SJSA1 (cell line): ENCODE results near the gene HPSE2. TPM values are rescaled to one million over a fixed set of nuclear protein-coding genes. Genes with fewer than 3 reads are reported as not detected.

Experiments used
- DNase-seq, 2 experiments: peaks; one replicate each; pipeline ENCODE4 v3.0.0-alpha.2; 2015 to 2020; ENCODE audit warnings: low spot score in 2 of 2, low read depth in 1 of 2
- H3K27ac ChIP-seq: fragments of 250-450 bp; sonication (Bioruptor Pico); 2 replicates; pipeline ENCODE4 v1.5.1; 2020; ENCODE audit warnings: mild to moderate bottlenecking, moderate library complexity
- H3K27me3 ChIP-seq: fragments of 250-450 bp; sonication (Bioruptor Pico); replicated peaks from 2 replicates; pipeline ENCODE4 v1.5.1; 2020; ENCODE audit warnings: mild to moderate bottlenecking, moderate library complexity
- H3K36me3 ChIP-seq: fragments of 250-450 bp; sonication (Bioruptor Pico); 2 replicates; pipeline ENCODE4 v1.5.1; 2020; ENCODE audit warnings: mild to moderate bottlenecking
- H3K4me1 ChIP-seq: fragments of 250-450 bp; sonication (Bioruptor Pico); replicated peaks from 2 replicates; pipeline ENCODE4 v1.6.1; 2021; ENCODE audit warnings: mild to moderate bottlenecking
- H3K4me3 ChIP-seq: fragments of 250-450 bp; sonication (Bioruptor Pico); 2 replicates; pipeline ENCODE4 v1.5.1; 2020; ENCODE audit warnings: mild to moderate bottlenecking
- H3K9me3 ChIP-seq: fragments of 250-450 bp; sonication (Bioruptor Pico); replicated peaks from 2 replicates; pipeline ENCODE4 v1.5.1; 2020; ENCODE audit warnings: mild to moderate bottlenecking
- total RNA-seq: library from RNA; depleted of rRNA; stranded (reverse); fragments of >200 nt; shearing (Covaris generic); gene quantifications from 2 replicates; pipeline ENCODE4 v1.2.3, GENCODE V29; 2014

Gene HPSE2
- total RNA-seq, 1 experiment from 2014 or later = not detected

DNA sequence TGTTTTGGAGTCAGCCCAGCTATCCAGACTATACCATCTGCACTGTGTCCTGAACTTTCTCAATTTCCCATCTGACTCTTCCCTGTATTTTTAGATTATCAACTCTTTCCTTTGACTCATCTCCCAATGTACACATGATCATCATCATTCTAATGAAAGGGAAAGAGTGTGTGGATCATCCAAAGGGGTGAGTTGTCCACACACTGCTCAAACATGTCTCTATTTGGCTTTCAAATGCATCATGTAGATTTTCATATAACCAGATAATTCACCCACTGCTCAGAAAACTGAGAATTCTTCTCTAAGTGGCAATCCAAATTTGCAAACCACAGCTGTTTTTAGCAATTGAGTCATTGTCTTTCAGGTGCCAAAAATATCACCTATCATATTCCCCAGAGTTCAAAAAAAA, 598.7 kb downstream of the HPSE2 start:
- Histone ChIP-seq H3K9me3 (no peaks in the 10 kb centered on the region), H3K4me3 (no peak overlapping the region), H3K4me1 (no peaks in the 10 kb centered on the region), H3K27ac (no peak overlapping the region), H3K36me3 (no peaks in the 10 kb centered on the region), H3K27me3 (no peaks in the 10 kb centered on the region)
- no peak for DNase-seq

DNA sequence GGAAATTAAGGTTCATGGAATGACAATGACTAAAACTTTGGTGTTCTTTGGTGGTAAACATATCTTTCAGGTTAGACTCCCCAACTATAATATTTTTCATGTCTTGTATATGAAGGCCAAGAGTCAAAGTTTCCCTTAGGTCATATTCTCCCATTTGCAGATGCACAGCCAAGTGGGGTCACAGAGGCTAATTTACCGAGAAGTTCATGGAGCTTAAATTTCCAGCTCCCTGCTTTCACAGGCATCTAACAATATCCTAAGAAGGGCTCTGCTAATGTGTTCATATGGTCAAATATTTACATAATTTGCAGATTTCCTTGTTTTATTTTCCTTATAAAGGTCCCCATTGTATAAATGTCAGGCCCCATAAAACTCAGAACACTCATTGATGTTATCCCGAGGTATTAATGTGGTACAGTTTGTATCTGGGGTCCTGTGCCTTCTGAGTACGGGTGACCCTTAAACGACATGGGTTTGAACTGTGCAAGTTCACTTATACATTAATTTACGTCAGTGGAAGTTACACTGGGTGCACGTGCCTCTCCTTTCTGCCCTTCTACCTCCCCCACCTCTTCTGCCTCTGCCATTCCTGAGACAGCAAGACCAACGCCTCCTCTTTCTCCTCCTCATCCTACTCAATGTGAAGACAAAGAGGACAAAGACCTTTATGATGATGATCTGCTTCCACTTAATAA, 603.0 kb downstream of the HPSE2 start:
- Histone ChIP-seq H3K4me1 (no peaks in the 10 kb centered on the region), H3K9me3 (no peaks in the 10 kb centered on the region), H3K27me3 (no peaks in the 10 kb centered on the region), H3K4me3 (no peak overlapping the region), H3K27ac (no peak overlapping the region), H3K36me3 (no peaks in the 10 kb centered on the region)
- no peak for DNase-seq

DNA sequence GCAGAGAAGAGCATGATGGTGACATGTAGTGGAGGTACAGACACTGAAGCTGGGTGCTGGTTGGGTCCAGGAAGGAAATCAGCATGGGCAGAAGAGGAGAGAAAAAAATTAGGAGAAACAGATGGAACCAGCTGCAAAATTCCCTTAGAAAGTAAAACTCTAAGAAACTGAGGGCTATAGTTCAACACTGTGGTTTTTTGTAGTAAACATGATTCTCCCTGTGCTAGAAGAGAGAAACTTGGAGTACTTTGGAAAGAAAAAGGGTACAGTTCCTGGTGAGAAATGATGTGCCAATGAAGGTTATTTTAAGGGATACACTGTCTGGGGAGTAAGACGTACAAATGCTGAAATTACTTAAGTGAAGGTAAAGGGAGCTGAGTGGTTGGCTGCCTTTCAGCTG, 607.4 kb downstream of the HPSE2 start:
- Histone ChIP-seq H3K27ac (no peak overlapping the region), H3K27me3 (no peaks in the 10 kb centered on the region), H3K4me3 (no peak overlapping the region), H3K9me3 (no peaks in the 10 kb centered on the region), H3K4me1 (no peaks in the 10 kb centered on the region), H3K36me3 (no peaks in the 10 kb centered on the region)
- DNase-seq = no peak

DNA sequence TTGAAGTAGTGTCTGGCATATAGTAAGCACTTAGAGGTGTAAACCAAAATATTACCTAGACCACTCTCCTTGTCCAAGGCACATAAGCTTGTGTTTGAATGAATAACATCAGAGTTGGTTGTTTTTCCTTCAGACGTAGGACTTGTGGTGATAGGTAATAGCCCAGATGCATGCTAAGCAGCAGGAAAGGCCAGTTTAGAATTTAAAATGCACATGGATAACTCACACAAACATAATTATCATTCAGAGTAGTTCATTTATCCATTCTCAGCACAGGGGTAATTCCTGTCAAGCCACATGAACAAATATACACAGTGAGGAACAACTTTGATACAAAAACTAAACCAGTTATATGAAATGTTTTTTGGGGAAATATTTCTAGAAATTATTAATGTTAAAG, 607.9 kb downstream of the HPSE2 start:
- H3K27me3 ChIP-seq = no peaks in the 10 kb centered on the region
- H3K36me3 ChIP-seq = no peaks in the 10 kb centered on the region
- no peak overlapping the region for H3K27ac ChIP-seq
- no peaks in the 10 kb centered on the region for H3K4me1 ChIP-seq
- H3K4me3 ChIP-seq = no peak overlapping the region
- H3K9me3 ChIP-seq = no peaks in the 10 kb centered on the region
- DNase-seq = no peak

DNA sequence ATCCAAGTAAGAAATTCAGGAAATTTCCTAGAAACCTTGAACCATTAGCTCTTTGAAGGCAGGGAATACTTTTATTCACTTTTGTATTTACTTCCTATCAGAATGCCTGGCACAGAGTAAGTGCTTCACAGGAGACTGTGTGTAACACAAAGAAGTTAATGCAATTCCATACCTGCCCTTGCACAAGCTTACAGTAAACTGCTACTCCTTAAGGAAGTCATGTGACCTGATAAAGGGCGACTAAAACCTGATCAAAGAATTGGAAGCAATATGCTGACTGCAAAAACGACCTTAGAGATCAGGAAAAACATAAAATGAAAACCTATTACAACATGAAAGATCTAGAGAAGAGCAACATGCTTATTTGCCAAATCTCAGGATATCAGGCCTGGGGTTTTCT, 610.7 kb downstream of the HPSE2 start:
- no peak overlapping the region for H3K27ac ChIP-seq
- H3K4me3 ChIP-seq = no peak overlapping the region
- no peaks in the 10 kb centered on the region for H3K4me1 ChIP-seq
- H3K9me3 ChIP-seq = no peaks in the 10 kb centered on the region
- H3K36me3 ChIP-seq = no peaks in the 10 kb centered on the region
- no peaks in the 10 kb centered on the region for H3K27me3 ChIP-seq
- no peak for DNase-seq

DNA sequence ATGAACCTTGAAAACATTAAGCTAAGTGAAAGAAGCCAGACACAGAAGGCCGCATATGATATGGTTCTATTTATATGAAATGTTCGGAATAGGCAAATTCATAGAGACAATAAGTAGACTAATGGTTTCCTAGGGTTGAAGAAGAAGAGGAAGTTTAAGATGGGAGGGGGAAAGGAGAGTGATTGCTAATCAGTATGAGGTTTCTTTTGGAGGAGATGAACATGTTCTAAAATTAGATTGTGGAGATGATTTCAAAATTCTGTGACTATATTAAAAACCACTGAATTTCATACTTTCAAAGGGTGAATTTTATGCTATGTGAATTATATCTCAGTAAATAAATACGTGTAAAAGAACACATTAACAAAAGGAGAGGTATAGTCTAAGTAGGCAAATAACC, 612.5 kb downstream of the HPSE2 start:
- Histone ChIP-seq H3K36me3 (no peaks in the 10 kb centered on the region), H3K4me3 (no peak overlapping the region), H3K4me1 (no peaks in the 10 kb centered on the region), H3K27ac (no peak overlapping the region), H3K27me3 (no peaks in the 10 kb centered on the region), H3K9me3 (no peaks in the 10 kb centered on the region)
- no peak for DNase-seq

DNA sequence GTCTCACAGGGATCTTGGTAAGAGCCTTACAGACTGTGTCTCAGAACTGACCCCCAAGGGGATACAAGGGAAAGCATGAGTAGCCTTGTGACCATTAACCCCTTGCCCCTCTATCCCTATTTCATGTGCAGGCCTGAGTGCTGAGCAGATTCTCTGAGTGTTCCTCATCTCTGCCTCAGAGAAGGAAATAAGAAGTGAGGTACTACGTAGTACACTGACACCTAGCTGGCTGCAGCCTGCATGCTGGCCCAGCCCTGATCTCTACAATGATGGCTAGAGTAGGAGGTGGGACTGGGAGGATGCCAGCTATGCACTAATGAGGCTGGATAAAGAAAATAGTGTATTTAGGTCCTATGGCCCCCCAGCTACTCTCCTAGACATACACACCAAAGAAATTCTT, 614.0 kb downstream of the HPSE2 start:
- no peaks in the 10 kb centered on the region for H3K9me3 ChIP-seq
- H3K27me3 ChIP-seq = no peaks in the 10 kb centered on the region
- no peak for DNase-seq
- no peak overlapping the region for H3K27ac ChIP-seq
- H3K4me1 ChIP-seq = no peaks in the 10 kb centered on the region
- H3K36me3 ChIP-seq = no peaks in the 10 kb centered on the region
- no peak overlapping the region for H3K4me3 ChIP-seq

DNA sequence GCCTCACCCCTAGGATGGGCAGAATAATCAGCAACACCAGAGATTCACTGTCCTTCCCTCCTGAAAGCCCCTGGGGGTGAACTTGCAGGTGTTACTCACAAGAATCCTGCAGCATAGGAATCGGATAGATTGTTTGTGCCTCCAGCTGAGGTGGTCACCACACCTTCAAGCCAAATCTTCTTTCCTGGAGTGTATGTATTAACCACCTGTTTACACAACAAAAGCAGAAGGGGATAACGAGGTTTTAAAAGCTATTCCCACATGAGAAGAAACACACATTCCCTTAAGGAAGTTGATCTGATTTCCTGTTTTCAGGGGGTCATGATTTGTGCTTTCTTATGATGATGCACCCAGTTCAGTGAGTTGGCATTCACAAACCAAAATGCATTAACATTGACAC, 615.1 kb downstream of the HPSE2 start:
- Histone ChIP-seq H3K27ac (no peak overlapping the region), H3K36me3 (no peaks in the 10 kb centered on the region), H3K27me3 (no peaks in the 10 kb centered on the region), H3K9me3 (no peaks in the 10 kb centered on the region), H3K4me3 (no peak overlapping the region), H3K4me1 (no peaks in the 10 kb centered on the region)
- DNase-seq = no peak

DNA sequence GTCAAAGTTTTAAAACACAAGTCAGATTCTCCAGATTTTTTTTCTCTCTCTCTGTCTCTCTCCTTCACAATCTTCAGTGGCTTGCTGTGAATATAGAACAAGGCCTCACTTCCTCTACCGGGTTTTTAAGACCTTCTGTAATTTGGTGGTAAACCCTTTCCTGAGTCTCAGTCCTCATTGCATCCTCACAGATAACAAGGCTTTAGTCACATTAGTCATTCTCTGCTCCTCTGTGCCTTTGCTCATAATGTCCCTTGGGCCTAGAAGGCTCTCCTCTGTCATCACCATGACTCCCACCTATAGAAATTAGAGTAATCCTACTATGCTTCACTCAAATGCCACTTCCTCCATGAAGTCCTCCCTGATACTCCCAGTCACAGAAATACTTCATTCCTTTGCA, 616.2 kb downstream of the HPSE2 start:
- no peak for DNase-seq
- no peaks in the 10 kb centered on the region for H3K4me1 ChIP-seq
- no peak overlapping the region for H3K27ac ChIP-seq

DNA sequence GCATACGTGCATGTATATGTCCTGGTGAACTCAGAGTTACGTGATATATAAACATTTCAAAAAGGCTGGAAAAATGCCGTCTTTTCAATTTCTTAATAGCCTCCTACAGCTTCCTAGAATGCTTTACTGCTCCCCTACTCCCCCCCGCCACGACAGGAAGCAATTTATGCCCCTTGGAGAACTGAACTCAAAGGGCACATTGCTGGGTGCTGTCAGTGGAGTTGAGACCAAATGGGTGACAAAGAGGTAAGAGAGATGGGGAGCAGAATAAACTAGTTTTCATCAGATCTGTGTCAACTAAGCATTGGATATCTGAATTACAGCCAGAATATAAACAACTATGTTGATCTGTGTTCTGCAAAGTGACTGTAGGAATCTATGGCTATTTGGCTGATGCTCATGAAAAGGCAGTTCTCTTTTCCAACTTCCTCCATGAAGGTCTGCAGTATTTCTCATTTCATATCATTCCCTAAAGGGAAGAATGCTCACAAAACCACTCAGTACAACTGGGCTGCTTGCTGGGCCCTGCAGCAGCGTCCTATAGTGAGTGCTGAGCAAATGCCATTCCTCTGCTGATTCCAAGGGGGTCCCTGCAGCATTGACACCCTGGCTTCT, 617.6 kb downstream of the HPSE2 start:
- H3K4me3 ChIP-seq = no peak overlapping the region
- no peak for DNase-seq
- no peaks in the 10 kb centered on the region for H3K27me3 ChIP-seq
- no peaks in the 10 kb centered on the region for H3K4me1 ChIP-seq
- H3K9me3 ChIP-seq = no peaks in the 10 kb centered on the region
- H3K36me3 ChIP-seq = no peaks in the 10 kb centered on the region
- no peak overlapping the region for H3K27ac ChIP-seq

More for the DNA sequence above, 616.2 kb downstream of the HPSE2 start:
- no peaks in the 10 kb centered on the region for H3K9me3 ChIP-seq
- H3K4me3 ChIP-seq = no peak overlapping the region
- H3K27me3 ChIP-seq = no peaks in the 10 kb centered on the region
- no peaks in the 10 kb centered on the region for H3K36me3 ChIP-seq

DNA sequence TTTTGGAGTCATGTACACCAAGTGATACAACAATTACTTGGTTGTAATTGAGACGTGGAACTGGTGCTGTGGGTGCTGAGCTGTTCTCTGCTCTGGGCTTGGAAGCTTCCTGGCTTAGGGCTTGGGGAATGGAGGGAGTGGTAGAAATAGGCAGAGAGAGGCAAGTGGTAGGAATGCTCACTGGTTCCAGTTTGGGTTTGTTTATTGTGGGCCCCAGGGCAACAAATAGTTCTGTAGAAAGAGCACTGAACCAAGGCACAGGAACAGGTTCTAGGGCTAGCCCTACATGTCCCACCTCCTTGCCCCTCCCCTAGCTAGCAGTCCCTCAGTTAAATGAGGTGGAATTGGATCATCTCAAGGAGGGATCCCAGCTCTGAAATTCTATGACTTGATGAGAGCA, 622.2 kb downstream of the HPSE2 start:
- Histone ChIP-seq H3K4me3 (no peak overlapping the region), H3K4me1 (no peaks in the 10 kb centered on the region), H3K36me3 (no peaks in the 10 kb centered on the region), H3K9me3 (no peaks in the 10 kb centered on the region), H3K27me3 (no peaks in the 10 kb centered on the region), H3K27ac (no peak overlapping the region)
- no peak for DNase-seq

DNA sequence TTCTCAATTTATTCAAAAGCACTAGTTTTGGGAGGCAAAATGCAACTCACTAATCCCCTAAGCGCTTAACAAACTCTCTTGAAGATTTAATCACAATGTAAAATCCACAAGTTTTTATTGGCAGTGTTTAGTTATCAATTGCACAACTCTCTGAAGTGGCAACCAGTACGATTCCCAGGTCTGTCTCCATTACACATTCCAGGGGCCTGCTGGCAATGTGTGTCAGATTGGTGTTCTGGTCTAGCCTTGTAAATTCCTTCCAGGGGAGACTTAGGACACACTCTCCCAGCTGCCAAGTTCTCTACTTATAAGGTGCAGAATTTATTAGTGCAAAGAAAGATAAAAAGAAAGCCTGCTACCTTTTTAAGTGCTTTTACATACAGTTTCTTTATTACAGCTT, 624.2 kb downstream of the HPSE2 start:
- Histone ChIP-seq H3K27me3 (no peaks in the 10 kb centered on the region), H3K4me3 (no peak overlapping the region), H3K27ac (no peak overlapping the region), H3K4me1 (no peaks in the 10 kb centered on the region), H3K9me3 (no peaks in the 10 kb centered on the region), H3K36me3 (no peaks in the 10 kb centered on the region)
- no peak for DNase-seq

DNA sequence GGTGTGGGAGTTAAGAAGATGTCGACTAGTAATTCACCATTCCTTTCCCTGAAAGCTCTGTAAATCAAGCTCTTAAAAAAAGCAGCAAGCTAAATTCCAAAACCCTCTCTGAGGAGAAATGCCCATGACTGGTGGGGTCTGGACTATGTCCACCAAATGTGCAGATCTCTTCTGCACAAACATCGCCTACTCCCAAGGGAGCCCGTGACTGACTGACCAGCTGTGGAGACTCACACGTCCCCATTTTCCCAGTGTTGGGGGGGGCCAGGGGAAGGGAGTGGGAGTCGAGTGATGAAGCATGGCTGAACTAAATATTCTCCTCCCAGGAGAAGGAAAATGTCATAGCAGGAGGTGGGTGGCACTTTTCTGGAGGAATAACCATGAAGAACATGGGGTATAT, 624.8 kb downstream of the HPSE2 start:
- no peaks in the 10 kb centered on the region for H3K27me3 ChIP-seq
- H3K36me3 ChIP-seq = no peaks in the 10 kb centered on the region
- no peak overlapping the region for H3K4me3 ChIP-seq
- H3K9me3 ChIP-seq = no peaks in the 10 kb centered on the region
- no peak overlapping the region for H3K27ac ChIP-seq
- no peaks in the 10 kb centered on the region for H3K4me1 ChIP-seq
- no peak for DNase-seq

DNA sequence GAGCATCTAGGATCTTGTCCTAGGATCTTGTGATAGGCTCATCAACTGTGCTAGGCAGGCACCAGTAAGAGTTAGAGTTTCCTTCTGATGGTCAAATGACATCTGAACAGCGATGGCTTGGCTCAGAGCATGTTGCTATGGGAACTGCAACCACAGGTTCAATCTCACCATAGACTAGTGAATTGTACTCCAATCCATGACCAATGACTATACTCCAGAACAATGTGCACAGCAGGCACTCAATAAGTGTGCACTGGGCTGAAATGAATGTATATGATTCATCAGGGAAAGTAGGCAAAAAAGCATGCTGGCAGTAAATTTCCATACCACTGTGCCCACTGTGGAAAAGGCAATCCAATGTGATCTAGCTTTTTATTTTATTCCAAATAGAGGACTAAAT, 625.4 kb downstream of the HPSE2 start:
- DNase-seq = no peak

DNA sequence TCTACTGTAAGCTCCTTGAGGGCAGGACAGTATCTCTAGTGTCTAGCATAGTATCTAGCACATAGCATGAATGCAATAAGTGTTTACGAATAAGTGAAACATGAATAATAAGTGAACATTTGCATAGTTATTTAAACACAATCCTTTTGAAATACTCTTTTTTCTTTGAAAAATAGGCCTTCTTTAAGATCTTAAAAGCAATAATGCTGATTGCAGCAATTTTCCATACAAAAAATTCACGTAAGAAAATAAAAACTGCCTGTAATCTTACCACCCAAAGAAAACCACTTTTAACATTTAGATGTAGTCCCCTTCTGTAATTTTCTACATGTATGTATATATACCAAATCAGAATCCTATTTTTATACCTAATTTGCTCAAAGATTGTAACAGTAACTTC, 626.4 kb downstream of the HPSE2 start:
- H3K36me3 ChIP-seq = no peaks in the 10 kb centered on the region
- H3K9me3 ChIP-seq = no peaks in the 10 kb centered on the region
- no peaks in the 10 kb centered on the region for H3K4me1 ChIP-seq
- no peak for DNase-seq
- no peak overlapping the region for H3K4me3 ChIP-seq
- H3K27me3 ChIP-seq = no peaks in the 10 kb centered on the region
- no peak overlapping the region for H3K27ac ChIP-seq

More for the DNA sequence above, 625.4 kb downstream of the HPSE2 start:
- no peaks in the 10 kb centered on the region for H3K27me3 ChIP-seq
- H3K4me3 ChIP-seq = no peak overlapping the region
- no peaks in the 10 kb centered on the region for H3K4me1 ChIP-seq
- no peak overlapping the region for H3K27ac ChIP-seq
- H3K9me3 ChIP-seq = no peaks in the 10 kb centered on the region
- no peaks in the 10 kb centered on the region for H3K36me3 ChIP-seq
